ACC112 (cell line): ENCODE data around the gene CYP27C1.
A peak's percentile ranks its signal among the peaks of the same experiment; 100 is the strongest.

Experiments
- H2AFZ ChIP-seq: fragments of 200-600 bp; sonication (generic); one replicate; pipeline ENCODE4 v1.6.0; 2017; ENCODE audit warnings: antibody characterized with exemption, low read length; ENCODE audit not compliant: unreplicated experiment
- H3K27ac ChIP-seq: fragments of 200-600 bp; sonication (generic); 2 replicates; pipeline ENCODE4 v1.5.1; 2014; ENCODE audit warnings: low read depth, mild to moderate bottlenecking, antibody characterized with exemption, low read length, moderate library complexity
- H3K27me3 ChIP-seq: fragments of 200-600 bp; sonication (generic); 2 replicates; pipeline ENCODE4 v1.6.1; 2014; ENCODE audit warnings: mild to moderate bottlenecking, antibody characterized with exemption, low read length, moderate library complexity, mixed read lengths; ENCODE audit not compliant: insufficient read depth
- H3K36me3 ChIP-seq: fragments of 200-600 bp; sonication (generic); 2 replicates; pipeline ENCODE4 v1.6.1; 2016; ENCODE audit warnings: mild to moderate bottlenecking, antibody characterized with exemption, low read length, moderate library complexity, mixed read lengths; ENCODE audit not compliant: insufficient read depth
- H3K4me1 ChIP-seq: fragments of 200-600 bp; sonication (generic); one replicate; pipeline ENCODE4 v1.6.1; 2016; ENCODE audit warnings: low read length, mixed read lengths; ENCODE audit not compliant: insufficient read depth, unreplicated experiment, control insufficient read depth
- H3K4me3 ChIP-seq: fragments of 200-600 bp; sonication (generic); 2 replicates; pipeline ENCODE4 v1.5.1; 2014; ENCODE audit warnings: mild to moderate bottlenecking, low read depth, low read length
- H3K79me2 ChIP-seq: fragments of 200-600 bp; sonication (generic); one replicate; pipeline ENCODE4 v1.6.0; 2016; ENCODE audit warnings: low read length; ENCODE audit not compliant: control insufficient read depth, unreplicated experiment, insufficient read depth

Gene CYP27C1

DNA sequence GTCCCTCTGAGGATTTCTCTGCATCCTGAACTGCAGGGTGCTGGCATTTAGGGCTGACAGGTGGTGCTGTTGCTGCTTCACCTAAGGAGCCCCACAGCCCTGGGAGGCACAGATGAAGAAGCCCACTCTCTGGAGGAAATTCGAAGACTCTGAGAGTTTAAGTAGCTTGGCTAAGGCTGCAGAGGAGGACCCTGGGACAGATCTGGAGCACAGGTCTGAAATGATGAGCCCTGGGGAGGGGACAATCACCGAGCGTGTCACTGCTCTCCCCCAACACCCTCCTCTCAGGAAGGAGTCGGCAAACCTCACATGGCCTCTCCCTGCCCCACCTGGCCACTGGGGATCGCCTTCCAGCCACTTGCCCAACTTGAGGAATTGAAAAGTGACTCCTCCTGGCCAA, 18.6 kb downstream of the CYP27C1 start:
- no peak overlapping the region for H2AFZ ChIP-seq
- no peaks in the 10 kb centered on the region for H3K36me3 ChIP-seq
- H3K27ac ChIP-seq, result no peak overlapping the region
- no peaks in the 10 kb centered on the region for H3K79me2 ChIP-seq
- no peak overlapping the region for H3K4me3 ChIP-seq
- H3K4me1 ChIP-seq, result no peaks in the 10 kb centered on the region
- 0 out of 2 replicates have a peak, but pooled peaks cover under 1% of the 10 kb centered on the region for H3K27me3 ChIP-seq

- Histone ChIP-seq H3K27ac (no peak overlapping the region), H3K4me3 (no peak overlapping the region), H2AFZ (no peak overlapping the region), H3K36me3 (no peaks in the 10 kb centered on the region), H3K79me2 (no peaks in the 10 kb centered on the region), H3K4me1 (no peaks in the 10 kb centered on the region), H3K27me3 (no peaks in the 10 kb centered on the region)
Measured at GRCh38 chr2:127200962-127201361, 19.1 kb downstream of the CYP27C1 start.

DNA sequence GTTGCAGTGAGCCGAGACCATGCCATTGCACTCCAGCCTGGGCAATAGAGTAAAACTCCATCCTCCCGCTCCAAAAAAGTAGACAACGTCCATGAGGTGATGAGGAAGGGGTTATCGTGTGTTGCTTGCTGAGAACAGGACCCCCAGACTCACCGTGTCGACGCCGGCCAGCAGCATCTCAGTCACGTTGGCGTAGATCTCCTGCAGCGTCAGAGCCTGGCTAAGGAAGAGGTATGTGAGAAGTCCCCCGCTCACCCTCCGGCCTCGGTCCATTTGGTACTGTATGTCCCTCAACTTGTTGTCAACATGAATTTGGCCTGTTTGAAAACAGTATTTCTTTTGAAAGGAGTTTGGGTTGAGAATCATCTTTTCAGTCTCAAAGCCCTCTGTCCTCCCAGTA, 20.9 kb downstream of the CYP27C1 start:
- H2AFZ ChIP-seq, result no peak overlapping the region
- no peaks in the 10 kb centered on the region for H3K27me3 ChIP-seq
- no peaks in the 10 kb centered on the region for H3K79me2 ChIP-seq
- H3K36me3 ChIP-seq, result no peaks in the 10 kb centered on the region
- H3K4me3 ChIP-seq, result no peak overlapping the region
- H3K4me1 ChIP-seq, result peaks cover 4% of the 10 kb centered on the region
- no peak overlapping the region for H3K27ac ChIP-seq

GRCh38 chr2:127197475-127198385, 22.4 kb downstream of the CYP27C1 start:
- Histone ChIP-seq H3K4me3 (no peak overlapping the region), H2AFZ (no peak overlapping the region), H3K4me1 (peaks cover 18% of the 10 kb centered on the region), H3K79me2 (no peaks in the 10 kb centered on the region), H3K36me3 (no peaks in the 10 kb centered on the region), H3K27ac (no peak overlapping the region), H3K27me3 (no peaks in the 10 kb centered on the region)

DNA sequence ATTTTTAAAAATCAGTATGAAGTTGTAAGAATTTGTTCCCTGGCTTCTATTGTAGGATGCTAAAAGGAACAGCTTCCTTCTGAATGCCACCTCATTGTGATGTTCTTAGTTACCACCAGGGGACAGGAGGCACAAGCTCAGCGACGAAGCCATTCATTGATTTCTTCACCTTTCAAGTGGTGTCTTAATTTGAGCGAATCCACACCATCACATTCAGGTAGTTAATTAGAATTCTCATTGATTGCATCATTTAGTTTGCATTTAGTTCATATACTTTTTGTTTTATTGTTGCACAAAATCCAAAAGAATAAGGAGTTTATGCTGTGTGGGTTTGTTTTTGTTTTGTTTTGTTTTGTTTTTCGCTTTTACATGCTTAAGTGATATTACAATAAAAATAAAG, 23.1 kb downstream of the CYP27C1 start:
- H3K36me3 ChIP-seq, result no peaks in the 10 kb centered on the region
- no peaks in the 10 kb centered on the region for H3K27me3 ChIP-seq
- H3K27ac ChIP-seq, result no peak overlapping the region
- H3K4me1 ChIP-seq, result peaks cover 18% of the 10 kb centered on the region
- H3K79me2 ChIP-seq, result no peaks in the 10 kb centered on the region
- H3K4me3 ChIP-seq, result no peak overlapping the region
- no peak overlapping the region for H2AFZ ChIP-seq

GRCh38 chr2:127196549-127196948, 23.6 kb downstream of the CYP27C1 start:
- Histone ChIP-seq H3K79me2 (no peaks in the 10 kb centered on the region), H2AFZ (no peak overlapping the region), H3K4me3 (no peak overlapping the region), H3K27ac (no peak overlapping the region), H3K36me3 (no peaks in the 10 kb centered on the region), H3K4me1 (peaks cover 18% of the 10 kb centered on the region), H3K27me3 (no peaks in the 10 kb centered on the region)

GRCh38 chr2:127195140-127196074, 24.7 kb downstream of the CYP27C1 start:
- Histone ChIP-seq H3K4me3 (no peak overlapping the region), H3K27ac (no peak overlapping the region), H2AFZ (no peak overlapping the region), H3K4me1 (peaks cover 18% of the 10 kb centered on the region), H3K27me3 (no peaks in the 10 kb centered on the region), H3K36me3 (no peaks in the 10 kb centered on the region), H3K79me2 (no peaks in the 10 kb centered on the region)

GRCh38 chr2:127194447-127194846, 25.7 kb downstream of the CYP27C1 start:
- no peak overlapping the region for H2AFZ ChIP-seq
- no peak overlapping the region for H3K27ac ChIP-seq

DNA sequence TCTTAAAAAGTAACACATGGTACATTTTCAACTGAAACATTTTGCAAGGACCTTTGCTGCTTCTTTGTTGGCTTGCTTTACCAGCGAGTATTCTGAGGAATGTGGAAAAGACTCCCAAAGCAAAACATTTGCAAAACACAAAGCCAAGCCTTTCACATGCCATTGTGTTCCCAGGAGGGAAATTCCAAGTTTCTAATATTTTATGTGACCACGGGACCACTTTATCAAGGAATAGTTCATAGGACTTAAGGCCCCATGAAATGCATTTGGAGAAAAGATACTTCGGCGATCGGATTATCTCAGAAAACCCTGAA, 26.2 kb downstream of the CYP27C1 start:
- Histone ChIP-seq H3K27me3 (no peaks in the 10 kb centered on the region), H3K79me2 (no peaks in the 10 kb centered on the region), H3K4me3 (peak overlapping the region; percentile 38), H3K36me3 (no peaks in the 10 kb centered on the region), H3K4me1 (peaks cover 18% of the 10 kb centered on the region), H3K27ac (no peak overlapping the region), H2AFZ (peak overlapping the region; percentile 41)

More at GRCh38 chr2:127194447-127194846, 25.7 kb downstream of the CYP27C1 start:
- Histone ChIP-seq H3K4me3 (no peak overlapping the region), H3K4me1 (peaks cover 18% of the 10 kb centered on the region), H3K79me2 (no peaks in the 10 kb centered on the region), H3K36me3 (no peaks in the 10 kb centered on the region), H3K27me3 (no peaks in the 10 kb centered on the region)

- Histone ChIP-seq H3K4me1 (peaks cover 18% of the 10 kb centered on the region), H3K4me3 (peak overlapping the region; percentile 38), H3K27ac (no peak overlapping the region), H3K36me3 (no peaks in the 10 kb centered on the region), H2AFZ (peak overlapping the region; percentile 41), H3K79me2 (no peaks in the 10 kb centered on the region), H3K27me3 (no peaks in the 10 kb centered on the region)
Measured at GRCh38 chr2:127193164-127193966, 26.7 kb downstream of the CYP27C1 start.
